Adipocyte (in vitro differentiated cells): ENCODE results near the gene IL1RAP.

Source experiments
- DNase-seq: peaks from one replicate; pipeline ENCODE4 v3.0.0-alpha.2; 2015; ENCODE audit warnings: low read depth
- H3K27me3 ChIP-seq: replicated peaks from 2 replicates; pipeline ENCODE4 v1.7.0; 2013; ENCODE audit warnings: mild to moderate bottlenecking, low read length, moderate library complexity; ENCODE audit not compliant: control insufficient read depth, insufficient read depth
- H3K36me3 ChIP-seq: 2 replicates; pipeline ENCODE4 v1.7.0; 2013; ENCODE audit warnings: low read length, mild to moderate bottlenecking, moderate library complexity; ENCODE audit not compliant: control insufficient read depth, insufficient read depth, severe bottlenecking
- H3K4me1 ChIP-seq: 2 replicates; pipeline ENCODE4 v1.7.0; 2013; ENCODE audit warnings: mild to moderate bottlenecking, low read length, moderate library complexity; ENCODE audit not compliant: control insufficient read depth, insufficient read depth
- H3K4me3 ChIP-seq: 2 replicates; pipeline ENCODE4 v1.7.0; 2013; ENCODE audit warnings: mild to moderate bottlenecking, low read length, moderate library complexity
- H3K9ac ChIP-seq: 2 replicates; pipeline ENCODE4 v1.7.0; 2013; ENCODE audit warnings: mild to moderate bottlenecking, low read length, moderate library complexity
- H3K9me3 ChIP-seq: 2 replicates; pipeline ENCODE4 v1.7.0; 2013; ENCODE audit warnings: mild to moderate bottlenecking, low read length, moderate library complexity; ENCODE audit not compliant: control insufficient read depth

The IL1RAP gene

DNA sequence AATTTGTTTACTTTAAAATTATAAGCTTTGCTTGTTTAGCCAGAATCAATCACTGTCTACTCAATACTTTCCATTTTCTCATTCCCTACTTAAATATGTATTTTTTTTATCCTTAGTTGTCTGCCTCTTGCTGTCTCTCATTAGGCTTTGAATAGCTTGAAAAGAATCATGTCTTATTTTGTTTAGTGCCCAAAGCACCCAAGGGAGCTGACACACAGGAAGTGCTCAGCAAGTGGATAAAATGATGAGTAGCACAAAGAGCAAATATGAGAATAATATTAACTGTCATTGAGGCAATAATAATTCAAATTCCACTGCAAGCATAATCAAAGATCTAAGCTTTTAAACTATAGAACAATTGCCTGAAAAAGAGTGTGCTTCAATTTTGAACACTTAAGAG lies 19.0 kb upstream of the IL1RAP start:
- Histone ChIP-seq H3K36me3 (no peaks in the 10 kb centered on the region), H3K4me3 (no peak overlapping the region), H3K9ac (no peak overlapping the region), H3K27me3 (no peaks in the 10 kb centered on the region), H3K4me1 (peaks cover 27% of the 10 kb centered on the region), H3K9me3 (no peaks in the 10 kb centered on the region)
- DNase-seq = no peak

DNA sequence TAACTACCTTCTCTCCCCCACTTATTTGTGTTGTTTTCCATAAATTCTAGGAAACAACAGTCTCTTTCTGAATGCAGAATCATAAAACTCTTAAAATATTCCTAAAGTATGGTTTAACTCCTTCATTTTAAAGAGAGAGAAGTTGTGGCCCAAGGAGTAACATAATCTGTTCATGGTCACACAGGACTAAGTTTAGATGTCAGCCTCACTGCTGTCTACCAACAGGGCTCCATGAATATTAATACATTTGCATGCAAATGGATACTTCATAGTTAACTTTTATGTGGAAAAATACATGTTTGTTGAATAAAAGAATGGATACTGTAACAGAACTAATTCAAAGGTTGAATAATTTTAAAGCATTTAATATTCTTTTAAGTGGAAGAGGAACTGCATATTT lies 18.5 kb upstream of the IL1RAP start:
- Histone ChIP-seq H3K36me3 (no peaks in the 10 kb centered on the region), H3K4me1 (peaks cover 27% of the 10 kb centered on the region), H3K9ac (no peak overlapping the region), H3K4me3 (no peak overlapping the region), H3K27me3 (no peaks in the 10 kb centered on the region), H3K9me3 (no peaks in the 10 kb centered on the region)
- DNase-seq = no peak

DNA sequence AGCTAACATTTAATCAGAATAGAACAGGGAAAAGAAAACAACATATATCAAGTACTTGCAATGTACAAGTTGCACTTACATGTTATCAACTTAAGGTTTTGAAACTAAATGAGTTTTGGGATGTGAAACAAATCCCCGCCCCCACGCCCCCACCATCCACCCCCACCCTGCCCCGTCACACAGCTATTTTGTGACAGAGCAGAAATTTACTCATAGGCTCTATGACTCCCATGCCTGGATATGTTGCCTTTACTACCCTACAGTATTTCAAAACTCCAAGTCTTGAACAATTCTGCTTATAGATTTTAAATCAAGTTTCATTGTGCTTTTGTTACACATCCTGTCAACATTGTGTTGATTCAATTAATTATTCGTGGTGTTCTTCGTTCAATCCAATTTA lies 18.1 kb upstream of the IL1RAP start:
- no peak overlapping the region for H3K4me3 ChIP-seq
- peaks cover 27% of the 10 kb centered on the region for H3K4me1 ChIP-seq
- no peaks in the 10 kb centered on the region for H3K27me3 ChIP-seq
- no peaks in the 10 kb centered on the region for H3K36me3 ChIP-seq
- no peaks in the 10 kb centered on the region for H3K9me3 ChIP-seq
- no peak overlapping the region for H3K9ac ChIP-seq
- DNase-seq = peak; percentile 26

DNA sequence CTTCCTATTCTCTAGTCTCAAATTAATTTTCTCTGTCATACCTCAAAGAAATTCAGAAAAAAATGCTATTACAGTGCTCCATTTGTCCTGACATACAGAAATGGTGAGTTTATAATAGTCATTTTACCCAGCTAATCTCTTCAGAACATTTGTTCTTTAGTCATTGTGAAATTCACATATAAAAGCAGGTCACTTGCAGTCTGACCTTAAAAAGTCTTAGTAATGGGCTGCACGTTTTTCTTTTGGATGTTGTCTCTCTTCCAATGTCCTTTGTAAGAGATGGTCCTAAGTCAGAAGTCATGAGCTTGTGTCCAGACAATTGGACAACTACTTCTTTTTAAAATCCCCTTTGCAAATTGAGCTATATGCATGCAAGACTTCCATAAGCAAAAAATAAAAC lies 17.0 kb upstream of the IL1RAP start:
- Histone ChIP-seq H3K36me3 (no peaks in the 10 kb centered on the region), H3K27me3 (no peaks in the 10 kb centered on the region), H3K9me3 (no peaks in the 10 kb centered on the region), H3K9ac (no peak overlapping the region), H3K4me3 (no peak overlapping the region), H3K4me1 (peaks cover 27% of the 10 kb centered on the region)
- no peak for DNase-seq

DNA sequence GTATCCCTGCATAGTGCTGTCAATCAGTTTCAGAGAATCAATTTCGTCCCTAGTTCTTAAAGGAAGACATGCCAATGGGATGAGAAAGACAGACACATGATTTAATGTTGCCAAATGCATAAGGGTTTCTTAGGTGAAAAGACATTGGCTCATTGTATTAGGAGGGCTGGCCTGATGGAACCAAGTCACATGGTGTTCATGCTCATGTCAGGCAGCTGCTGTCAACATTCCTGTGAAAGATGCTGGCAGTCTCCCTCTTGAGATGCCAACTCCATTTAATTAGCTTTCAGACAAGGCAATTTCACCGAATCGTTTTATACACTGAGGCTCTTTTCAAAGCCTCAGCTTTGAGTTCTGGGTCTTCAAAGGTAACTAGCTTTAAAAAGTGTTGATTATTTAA lies 16.1 kb upstream of the IL1RAP start:
- no peak overlapping the region for H3K4me3 ChIP-seq
- DNase-seq = no peak
- peaks cover 27% of the 10 kb centered on the region for H3K4me1 ChIP-seq
- no peaks in the 10 kb centered on the region for H3K9me3 ChIP-seq
- no peaks in the 10 kb centered on the region for H3K36me3 ChIP-seq
- no peak overlapping the region for H3K9ac ChIP-seq
- no peaks in the 10 kb centered on the region for H3K27me3 ChIP-seq

DNA sequence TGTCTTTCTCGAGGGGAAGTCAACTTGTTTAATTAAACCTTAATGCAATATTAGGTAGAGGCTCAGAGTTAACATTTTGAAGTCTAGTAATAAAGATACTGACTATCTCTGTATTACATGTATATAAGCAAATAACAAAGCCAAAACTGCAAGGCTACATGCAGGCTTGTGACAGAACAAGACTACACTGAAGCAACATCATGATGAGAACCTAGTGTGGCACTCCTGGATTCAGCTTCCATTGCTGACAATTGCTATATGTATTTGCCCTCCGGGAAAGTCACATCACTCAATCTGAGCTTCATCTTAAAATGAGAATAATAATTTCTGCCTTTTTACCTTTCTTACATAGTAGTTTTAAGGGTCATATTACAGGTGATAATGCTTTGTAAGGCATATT lies 15.6 kb upstream of the IL1RAP start:
- peaks cover 27% of the 10 kb centered on the region for H3K4me1 ChIP-seq
- no peaks in the 10 kb centered on the region for H3K9me3 ChIP-seq
- no peak overlapping the region for H3K4me3 ChIP-seq
- no peak overlapping the region for H3K9ac ChIP-seq
- no peaks in the 10 kb centered on the region for H3K27me3 ChIP-seq
- no peaks in the 10 kb centered on the region for H3K36me3 ChIP-seq
- DNase-seq = no peak

DNA sequence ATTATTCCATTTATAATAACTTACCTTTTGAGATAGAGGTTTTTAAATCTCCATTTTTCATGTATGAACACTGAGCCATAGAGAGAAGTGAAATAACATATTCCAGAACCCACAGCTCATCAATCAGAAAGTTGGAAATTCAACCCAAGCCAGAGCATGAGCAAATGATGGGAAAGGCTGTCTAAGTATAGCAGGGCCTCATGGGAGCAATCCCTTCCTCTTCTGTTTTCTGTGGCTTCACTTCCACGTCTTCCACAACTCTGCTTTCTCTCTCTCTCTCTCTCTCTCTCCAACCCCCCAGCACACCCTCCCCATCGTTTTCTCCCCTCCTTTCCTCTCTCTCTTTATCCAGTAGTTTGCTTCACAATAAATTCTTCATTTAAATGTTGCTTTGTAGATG lies 14.8 kb upstream of the IL1RAP start:
- no peaks in the 10 kb centered on the region for H3K36me3 ChIP-seq
- no peaks in the 10 kb centered on the region for H3K27me3 ChIP-seq
- no peak overlapping the region for H3K9ac ChIP-seq
- no peak overlapping the region for H3K4me3 ChIP-seq
- DNase-seq = no peak
- no peaks in the 10 kb centered on the region for H3K9me3 ChIP-seq
- peaks cover 27% of the 10 kb centered on the region for H3K4me1 ChIP-seq

DNA sequence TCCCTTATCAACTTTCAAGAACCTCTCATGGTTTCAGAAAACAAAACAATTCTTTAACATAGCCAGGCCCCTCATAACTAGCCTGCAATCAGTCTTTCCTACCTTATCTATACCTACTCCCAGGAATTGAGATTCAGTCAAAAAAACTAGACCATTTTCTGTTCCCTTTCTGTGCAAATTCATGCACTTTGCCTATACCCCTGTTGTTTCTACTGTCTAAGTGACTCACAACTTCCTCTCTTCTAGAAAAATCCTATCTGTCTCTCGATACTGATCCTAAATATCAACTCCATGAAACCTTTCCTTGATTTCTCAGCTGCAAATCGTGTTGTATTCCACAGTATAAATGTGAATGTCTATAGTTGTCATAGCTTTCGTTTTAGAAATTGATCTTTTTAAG lies 10.9 kb upstream of the IL1RAP start:
- Histone ChIP-seq H3K4me1 (no peaks in the 10 kb centered on the region), H3K36me3 (no peaks in the 10 kb centered on the region), H3K4me3 (no peak overlapping the region), H3K9me3 (no peaks in the 10 kb centered on the region), H3K27me3 (no peaks in the 10 kb centered on the region), H3K9ac (no peak overlapping the region)
- DNase-seq = no peak

DNA sequence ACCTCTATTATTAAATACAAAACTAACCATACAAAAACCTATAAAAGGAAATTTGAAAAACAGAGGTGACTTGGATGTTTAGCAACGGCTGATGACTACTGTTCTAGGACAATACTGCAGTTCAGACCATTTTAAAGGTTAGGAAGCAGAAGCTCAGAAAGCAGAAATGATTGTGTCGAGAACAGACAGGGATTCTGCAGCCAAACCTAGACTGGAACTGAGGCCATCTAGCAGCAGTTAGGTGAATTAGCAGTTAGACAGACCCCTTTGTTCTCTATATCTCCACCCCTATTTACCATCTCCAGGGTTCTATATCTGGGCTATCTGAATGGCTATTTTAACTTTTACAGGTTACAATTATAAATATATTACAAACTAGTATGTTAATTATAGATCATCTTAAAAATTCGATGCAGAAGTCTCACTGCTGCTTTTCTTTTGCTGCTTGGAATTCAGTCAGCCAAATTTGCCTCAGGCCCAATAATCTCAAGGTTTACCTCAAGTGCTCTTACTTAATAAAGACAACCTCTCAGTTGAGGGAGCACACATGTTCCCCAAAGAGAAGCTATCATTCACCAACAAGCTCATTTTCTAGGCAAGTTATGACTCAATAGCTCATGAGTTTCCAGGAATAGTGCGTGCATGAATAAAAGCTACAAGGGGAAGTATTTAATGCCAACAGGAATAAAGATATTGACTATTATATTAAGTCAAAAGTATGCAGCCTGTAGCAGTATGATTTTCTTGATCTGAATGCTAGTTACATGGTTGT lies 9.3 kb upstream of the IL1RAP start:
- Histone ChIP-seq H3K4me3 (no peak overlapping the region), H3K9ac (no peak overlapping the region), H3K36me3 (no peaks in the 10 kb centered on the region), H3K9me3 (no peaks in the 10 kb centered on the region), H3K27me3 (no peaks in the 10 kb centered on the region), H3K4me1 (no peaks in the 10 kb centered on the region)
- no peak for DNase-seq

DNA sequence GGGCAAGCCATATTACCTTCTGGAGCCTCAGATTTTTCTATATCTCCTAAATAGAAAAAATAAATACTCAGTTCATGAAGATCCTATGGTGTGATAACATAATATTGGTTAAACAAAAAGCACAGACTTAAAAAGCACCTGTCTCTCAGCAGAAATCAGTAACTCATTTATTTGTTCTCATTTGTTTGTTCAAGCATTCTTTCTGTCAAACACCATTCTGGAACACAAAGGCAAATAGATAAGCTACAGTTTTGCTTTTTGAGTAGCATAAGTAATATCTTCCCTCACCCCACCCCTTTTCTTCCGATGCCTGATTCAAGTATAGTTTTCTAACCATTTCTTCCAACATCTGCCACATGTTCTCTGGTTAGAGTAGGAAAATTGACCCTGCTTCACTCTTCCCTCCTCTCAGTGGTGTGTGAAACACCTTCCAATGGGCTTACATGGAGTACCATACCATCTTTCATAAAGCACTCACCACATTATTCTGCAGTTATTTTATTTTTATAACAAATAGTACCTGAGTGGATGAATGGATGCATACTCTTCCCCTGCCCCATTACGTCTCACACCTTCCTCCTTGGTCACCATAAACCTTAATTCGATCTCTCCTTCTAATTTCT lies 8.4 kb upstream of the IL1RAP start:
- Histone ChIP-seq H3K27me3 (no peaks in the 10 kb centered on the region), H3K4me3 (no peak overlapping the region), H3K9me3 (no peaks in the 10 kb centered on the region), H3K36me3 (no peaks in the 10 kb centered on the region), H3K9ac (no peak overlapping the region), H3K4me1 (no peaks in the 10 kb centered on the region)
- no peak for DNase-seq

DNA sequence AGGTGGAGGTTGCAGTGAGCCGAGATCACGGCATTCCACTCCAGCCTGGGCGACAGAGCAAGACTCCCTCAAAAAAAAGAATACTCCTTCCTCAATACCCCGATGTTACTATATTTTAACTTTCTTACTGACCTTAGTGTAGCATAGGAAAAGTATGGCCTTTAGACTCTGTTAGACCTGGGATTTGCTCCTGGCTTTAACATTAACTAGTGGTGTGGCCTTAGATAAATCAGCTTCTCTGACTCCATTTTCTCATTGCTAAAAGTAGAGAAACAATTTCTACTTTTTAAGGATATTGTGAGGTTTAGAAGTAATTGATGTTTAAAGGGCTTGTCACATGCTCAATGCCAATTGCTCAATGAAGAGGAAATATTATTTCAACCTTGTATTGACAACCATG lies 7.6 kb upstream of the IL1RAP start:
- no peaks in the 10 kb centered on the region for H3K27me3 ChIP-seq
- H3K4me1 ChIP-seq = no peaks in the 10 kb centered on the region
- DNase-seq = no peak
- no peak overlapping the region for H3K4me3 ChIP-seq
- no peak overlapping the region for H3K9ac ChIP-seq
- no peaks in the 10 kb centered on the region for H3K36me3 ChIP-seq
- H3K9me3 ChIP-seq = no peaks in the 10 kb centered on the region

DNA sequence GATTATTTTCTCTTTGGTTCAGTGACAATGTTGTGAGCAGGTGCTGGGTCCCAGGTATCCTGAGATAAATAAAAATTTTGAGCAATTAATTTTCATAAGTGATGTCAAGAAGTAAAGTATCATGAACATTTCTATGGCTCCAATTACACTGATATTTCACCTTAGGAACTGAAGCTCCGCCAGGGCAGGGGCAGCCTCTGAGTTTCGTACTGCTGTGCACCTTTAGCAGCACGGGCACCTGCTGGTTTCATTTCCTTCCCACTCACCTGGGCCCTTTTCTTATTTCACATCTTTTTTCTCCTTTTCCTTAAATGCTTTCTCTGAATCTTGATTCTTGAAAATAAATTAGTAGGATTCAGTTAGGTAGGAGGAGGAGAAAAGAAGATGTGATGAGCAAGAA lies 1.2 kb upstream of the IL1RAP start:
- Histone ChIP-seq H3K9ac (no peak overlapping the region), H3K4me1 (peaks cover 23% of the 10 kb centered on the region), H3K27me3 (no peaks in the 10 kb centered on the region), H3K36me3 (no peaks in the 10 kb centered on the region), H3K9me3 (no peaks in the 10 kb centered on the region), H3K4me3 (no peak overlapping the region)
- no peak for DNase-seq
